Activated CD8-positive, alpha-beta memory T cell treated with anti-CD3 and anti-CD28 coated beads, Interleukin-2, amount 10 ng/mL, durations not matched to agents 7 days and 5 days (primary cell): ENCODE results near the gene RBCK1. TPM values are rescaled to one million over a fixed set of nuclear protein-coding genes. Genes with fewer than 3 reads are reported as not detected.

ENCODE experiments used
- ATAC-seq: fragments of 150-1000 bp; cut with Tn5 transposase; one replicate; pipeline ENCODE4 v1.10.0; 2021; ENCODE audit warnings: moderate library complexity
- CTCF ChIA-PET: fragments of 350-600 bp; sonication (Branson Sonifier 250); formaldehyde crosslinking; loops from one replicate; lab custom pipeline; 2021; ENCODE audit warnings: antibody characterized with exemption; lab: Charles Lee
- DNase-seq: peaks from one replicate; pipeline ENCODE4 v3.0.0-alpha.2; 2020
- H3K27ac Mint-ChIP-seq: one replicate; pipeline ENCODE4 v1.8.0; 2021; ENCODE audit warnings: mild to moderate bottlenecking, mixed read lengths
- H3K27me3 Mint-ChIP-seq: one replicate; pipeline ENCODE4 v1.8.0; 2021; ENCODE audit warnings: mixed read lengths
- H3K36me3 Mint-ChIP-seq: one replicate; pipeline ENCODE4 v1.8.0; 2021; ENCODE audit warnings: mild to moderate bottlenecking, mixed read lengths
- H3K4me1 Mint-ChIP-seq: one replicate; pipeline ENCODE4 v1.8.0; 2021; ENCODE audit warnings: mixed read lengths
- H3K4me3 Mint-ChIP-seq: one replicate; pipeline ENCODE4 v1.8.0; 2021; ENCODE audit warnings: mild to moderate bottlenecking, moderate library complexity, mixed read lengths
- H3K9me3 Mint-ChIP-seq: one replicate; pipeline ENCODE4 v1.8.0; 2022; ENCODE audit warnings: low read depth, mixed read lengths
- total RNA-seq, 2 experiments: library from RNA; stranded (reverse); gene quantifications; one replicate each; pipeline ENCODE4 v1.2.3, GENCODE V29; 2021

RBCK1 gene
- total RNA-seq, result 100 to 1,000 TPM; 114 to 173 TPM

- ATAC-seq (peak; percentile 81), DNase-seq (peak; percentile 91)
- peak within 1 kb of the TSS; percentile 88 for H3K27ac Mint-ChIP-seq
- CTCF ChIA-PET, result interaction anchor here (0.9 to 1.4 kb wide), 11 partner anchors 28 to 153 kb away, joined by 3 to 9 read pairs (median 4); partner anchors contain the start of gene NRSN2
- peak within 1 kb of the TSS; percentile 96 for H3K4me3 Mint-ChIP-seq
- H3K27me3 Mint-ChIP-seq, result no peaks in the 10 kb centered on the region
- peaks cover 43% of the 10 kb centered on the region for H3K36me3 Mint-ChIP-seq
- H3K9me3 Mint-ChIP-seq, result peaks cover 3% of the 10 kb centered on the region
- peaks cover 47% of the 10 kb centered on the region for H3K4me1 Mint-ChIP-seq
Measured at GRCh38 chr20:407953-408842, at the start of gene RBCK1. RBCK1 (plus strand) TSS chr20:408299; CDS start chr20:408758, 459 bp downstream.

GRCh38 chr20:358891-359555 lies 49.1 kb upstream of the RBCK1 start:
- ATAC-seq (no peak), DNase-seq (no peak)
- Mint-ChIP-seq H3K4me3 (no peak overlapping the region), H3K4me1 (peaks cover 16% of the 10 kb centered on the region), H3K27me3 (peaks cover 9% of the 10 kb centered on the region), H3K36me3 (no peaks in the 10 kb centered on the region), H3K27ac (no peak overlapping the region), H3K9me3 (no peaks in the 10 kb centered on the region)
- CTCF ChIA-PET, result no interaction called here

GRCh38 chr20:361561-361960 lies 46.5 kb upstream of the RBCK1 start:
- Mint-ChIP-seq H3K4me3 (no peak overlapping the region), H3K27me3 (peaks cover 9% of the 10 kb centered on the region), H3K27ac (peak overlapping the region; percentile 6), H3K4me1 (peaks cover 34% of the 10 kb centered on the region), H3K36me3 (no peaks in the 10 kb centered on the region), H3K9me3 (no peaks in the 10 kb centered on the region)
- CTCF ChIA-PET, result interaction anchor here (1.0 to 2.3 kb wide), 6 partner anchors 8 to 284 kb away, joined by 3 to 7 read pairs (median 4); no protein-coding TSS in a partner anchor
- no peak for DNase-seq
- no peak for ATAC-seq

- Mint-ChIP-seq H3K27ac (peak overlapping the region; percentile 54), H3K9me3 (no peaks in the 10 kb centered on the region), H3K36me3 (no peaks in the 10 kb centered on the region), H3K4me1 (peaks cover 38% of the 10 kb centered on the region), H3K27me3 (peaks cover 9% of the 10 kb centered on the region), H3K4me3 (no peak overlapping the region)
- DNase-seq (peak; percentile 75), ATAC-seq (peak; percentile 65)
- CTCF ChIA-PET, result interaction anchor here (0.5 to 2.3 kb wide), 14 partner anchors 8 to 283 kb away, joined by 3 to 13 read pairs (median 4); partner anchors contain the start of genes NRSN2 and TRIB3
Measured at GRCh38 chr20:362271-363254, 45.5 kb upstream of the RBCK1 start.

GRCh38 chr20:363319-364078 lies 44.6 kb upstream of the RBCK1 start:
- CTCF ChIA-PET, result interaction anchor here (0.6 to 4.2 kb wide), 8 partner anchors 9 to 282 kb away, joined by 3 to 24 read pairs (median 5); partner anchors contain the start of gene TRIB3
- Mint-ChIP-seq H3K36me3 (no peaks in the 10 kb centered on the region), H3K4me3 (no peak overlapping the region), H3K27me3 (peaks cover 9% of the 10 kb centered on the region), H3K27ac (no peak overlapping the region), H3K9me3 (no peaks in the 10 kb centered on the region), H3K4me1 (peaks cover 38% of the 10 kb centered on the region)
- DNase-seq, result no peak
- ATAC-seq, result no peak

GRCh38 chr20:364905-365794 lies 42.9 kb upstream of the RBCK1 start:
- DNase-seq, result peak; percentile 46
- Mint-ChIP-seq H3K9me3 (no peaks in the 10 kb centered on the region), H3K27me3 (no peaks in the 10 kb centered on the region), H3K4me3 (no peak overlapping the region), H3K4me1 (peaks cover 41% of the 10 kb centered on the region), H3K27ac (peak overlapping the region; percentile 74), H3K36me3 (no peaks in the 10 kb centered on the region)
- CTCF ChIA-PET, result interaction anchor here (1.1 to 4.2 kb wide), 4 partner anchors 10 to 113 kb away, joined by 3 to 24 read pairs (median 8); partner anchors contain the start of gene TRIB3
- peak; percentile 49 for ATAC-seq

- Mint-ChIP-seq H3K27ac (no peak overlapping the region), H3K36me3 (no peaks in the 10 kb centered on the region), H3K27me3 (no peaks in the 10 kb centered on the region), H3K4me1 (peaks cover 41% of the 10 kb centered on the region), H3K9me3 (no peaks in the 10 kb centered on the region), H3K4me3 (no peak overlapping the region)
- DNase-seq (no peak), ATAC-seq (no peak)
- CTCF ChIA-PET, result interaction anchor here (1.1 to 4.2 kb wide), 5 partner anchors 11 to 112 kb away, joined by 3 to 24 read pairs (median 5); partner anchors contain the start of gene TRIB3
Measured at GRCh38 chr20:366041-366718, 41.9 kb upstream of the RBCK1 start.

- Mint-ChIP-seq H3K27me3 (no peaks in the 10 kb centered on the region), H3K4me3 (no peak overlapping the region), H3K9me3 (no peaks in the 10 kb centered on the region), H3K27ac (no peak overlapping the region), H3K36me3 (no peaks in the 10 kb centered on the region), H3K4me1 (peaks cover 45% of the 10 kb centered on the region)
- CTCF ChIA-PET, result interaction anchor here (1.1 to 4.2 kb wide), 5 partner anchors 10 to 111 kb away, joined by 3 to 24 read pairs (median 5); partner anchors contain the start of gene TRIB3
- ATAC-seq (no peak), DNase-seq (no peak)
Measured at GRCh38 chr20:366719-367485, 41.2 kb upstream of the RBCK1 start.

- no peaks in the 10 kb centered on the region for H3K9me3 Mint-ChIP-seq
- no peaks in the 10 kb centered on the region for H3K27me3 Mint-ChIP-seq
- H3K4me3 Mint-ChIP-seq, result no peak overlapping the region
- H3K27ac Mint-ChIP-seq, result no peak overlapping the region
- H3K36me3 Mint-ChIP-seq, result no peaks in the 10 kb centered on the region
- CTCF ChIA-PET, result interaction anchor here (1.4 to 4.2 kb wide), 4 partner anchors 9 to 37 kb away, joined by 3 to 24 read pairs (median 8); partner anchors contain the start of gene TRIB3
- peaks cover 47% of the 10 kb centered on the region for H3K4me1 Mint-ChIP-seq
- DNase-seq (no peak), ATAC-seq (no peak)
Measured at GRCh38 chr20:367486-367887, 40.6 kb upstream of the RBCK1 start.

GRCh38 chr20:368915-369314 lies 39.2 kb upstream of the RBCK1 start:
- Mint-ChIP-seq H3K4me3 (no peak overlapping the region), H3K4me1 (peaks cover 49% of the 10 kb centered on the region), H3K27me3 (no peaks in the 10 kb centered on the region), H3K36me3 (no peaks in the 10 kb centered on the region), H3K9me3 (no peaks in the 10 kb centered on the region), H3K27ac (no peak overlapping the region)
- DNase-seq, result no peak
- no peak for ATAC-seq
- CTCF ChIA-PET, result interaction anchor here (1.5 kb wide), 1 partner anchor 39 kb away, joined by 3 read pairs; no protein-coding TSS in a partner anchor
